MG63 (cell line): ENCODE data around the gene NDUFS5. TPM values are rescaled to one million over a fixed set of nuclear protein-coding genes. Genes with fewer than 3 reads are reported as not detected.
"Not testable (repeated sequence)": the region's sequence is repeated elsewhere in the genome, so short reads cannot be mapped to it uniquely, and the experiment has no call there.

Source experiments
- DNase-seq: peaks from one replicate; pipeline ENCODE4 v3.0.0-alpha.2; 2020
- H3K27me3 ChIP-seq: fragments of 250-450 bp; sonication (Bioruptor Pico); 2 replicates; pipeline ENCODE4 v1.5.1; 2020; ENCODE audit warnings: mild to moderate bottlenecking, moderate library complexity
- H3K36me3 ChIP-seq: fragments of 250-450 bp; sonication (Bioruptor Pico); 2 replicates; pipeline ENCODE4 v1.5.1; 2020; ENCODE audit warnings: mild to moderate bottlenecking, moderate library complexity
- H3K4me3 ChIP-seq: fragments of 250-450 bp; sonication (Bioruptor Pico); 2 replicates; pipeline ENCODE4 v1.5.1; 2020; ENCODE audit warnings: mild to moderate bottlenecking, moderate library complexity
- H3K9me3 ChIP-seq: fragments of 250-450 bp; sonication (Bioruptor Pico); 2 replicates; pipeline ENCODE4 v1.5.1; 2020; ENCODE audit warnings: mild to moderate bottlenecking, moderate library complexity
- total RNA-seq: library from RNA; depleted of rRNA; stranded (reverse); fragments of >200 nt; shearing (Covaris generic); gene quantifications from 2 replicates; pipeline ENCODE4 v1.2.3, GENCODE V29; 2014; ENCODE audit warnings: low replicate concordance; rRNA removed

The NDUFS5 gene
- 440 and 1,315 TPM in 2 replicates for total RNA-seq

GRCh38 chr1:39026051-39026865, at the start of gene NDUFS5:
Gene NDUFS5, plus strand, starts transcription at chr1:39026350. Its CDS starts 2,375 bp downstream, at chr1:39028725.
- DNase-seq: peak; percentile 96
- Histone ChIP-seq H3K27me3 (no peaks in the 10 kb centered on the region), H3K9me3 (no peaks in the 10 kb centered on the region), H3K36me3 (peaks cover 28% of the 10 kb centered on the region), H3K4me3 (peak within 1 kb of the TSS; percentile 82)

- DNase-seq, H3K4me3 ChIP-seq, H3K27me3 ChIP-seq, H3K9me3 ChIP-seq, H3K36me3 ChIP-seq: not testable (repeated sequence)
Measured at GRCh38 chr1:38977399-38978244, 48.5 kb upstream of the NDUFS5 start.

GRCh38 chr1:38978245-38978542, 48.0 kb upstream of the NDUFS5 start:
- H3K27me3 ChIP-seq, H3K4me3 ChIP-seq, H3K36me3 ChIP-seq, H3K9me3 ChIP-seq, DNase-seq: not testable (repeated sequence)

GRCh38 chr1:38979380-38979779, 46.8 kb upstream of the NDUFS5 start:
- H3K27me3 ChIP-seq, H3K4me3 ChIP-seq, H3K36me3 ChIP-seq: not testable (repeated sequence)

GRCh38 chr1:38989979-38990378, 36.2 kb upstream of the NDUFS5 start:
- peak overlapping the region; percentile 71; the same call in 1 of the 2 replicates for H3K4me3 ChIP-seq
- H3K27me3 ChIP-seq: no peaks in the 10 kb centered on the region
- no peaks in the 10 kb centered on the region for H3K9me3 ChIP-seq
- no peak for DNase-seq
- H3K36me3 ChIP-seq: peaks cover 25% of the 10 kb centered on the region

More at GRCh38 chr1:38979380-38979779, 46.8 kb upstream of the NDUFS5 start:
- not testable (repeated sequence) for DNase-seq, H3K9me3 ChIP-seq

- Histone ChIP-seq H3K9me3 (no peaks in the 10 kb centered on the region), H3K27me3 (no peaks in the 10 kb centered on the region), H3K36me3 (peaks cover 29% of the 10 kb centered on the region), H3K4me3 (peak overlapping the region; percentile 71)
- DNase-seq: no peak
Measured at GRCh38 chr1:38990386-38990737, 35.8 kb upstream of the NDUFS5 start.

GRCh38 chr1:38990738-38991637, 35.2 kb upstream of the NDUFS5 start, which contains the start of gene AKIRIN1:
Gene AKIRIN1, plus strand, starts transcription at chr1:38991276. Its CDS starts 105 bp downstream, at chr1:38991381.
- peaks cover 35% of the 10 kb centered on the region for H3K36me3 ChIP-seq
- H3K27me3 ChIP-seq: no peaks in the 10 kb centered on the region
- no peaks in the 10 kb centered on the region for H3K9me3 ChIP-seq
- peak within 1 kb of the TSS; percentile 71 for H3K4me3 ChIP-seq
- peak; percentile 99 for DNase-seq

- Histone ChIP-seq H3K36me3 (peaks cover 42% of the 10 kb centered on the region), H3K27me3 (no peaks in the 10 kb centered on the region), H3K4me3 (peak overlapping the region; percentile 71), H3K9me3 (no peaks in the 10 kb centered on the region)
- peak; percentile 43 for DNase-seq
Measured at GRCh38 chr1:38991638-38992411, 34.3 kb upstream of the NDUFS5 start.

- no peaks in the 10 kb centered on the region for H3K9me3 ChIP-seq
- no peak for DNase-seq
- H3K36me3 ChIP-seq: peaks cover 49% of the 10 kb centered on the region
- H3K4me3 ChIP-seq: peak overlapping the region; percentile 71
- H3K27me3 ChIP-seq: no peaks in the 10 kb centered on the region
Measured at GRCh38 chr1:38992412-38993111, 33.6 kb upstream of the NDUFS5 start.

- H3K36me3 ChIP-seq: peaks cover 65% of the 10 kb centered on the region
Measured at GRCh38 chr1:38994196-38994595, 32.0 kb upstream of the NDUFS5 start.

GRCh38 chr1:38997034-38997900, 28.9 kb upstream of the NDUFS5 start:
- DNase-seq: no peak
- H3K4me3 ChIP-seq: no peak overlapping the region
- H3K27me3 ChIP-seq: no peaks in the 10 kb centered on the region
- peaks cover 87% of the 10 kb centered on the region for H3K36me3 ChIP-seq
- H3K9me3 ChIP-seq: no peaks in the 10 kb centered on the region

More at GRCh38 chr1:38994196-38994595, 32.0 kb upstream of the NDUFS5 start:
- H3K9me3 ChIP-seq: no peaks in the 10 kb centered on the region
- H3K4me3 ChIP-seq: no peak overlapping the region
- no peak for DNase-seq
- H3K27me3 ChIP-seq: no peaks in the 10 kb centered on the region

GRCh38 chr1:38997901-38998190, 28.3 kb upstream of the NDUFS5 start:
- no peak for DNase-seq
- Histone ChIP-seq H3K4me3 (no peak overlapping the region), H3K36me3 (peaks cover 85% of the 10 kb centered on the region), H3K9me3 (no peaks in the 10 kb centered on the region), H3K27me3 (no peaks in the 10 kb centered on the region)

- no peak for DNase-seq
- no peaks in the 10 kb centered on the region for H3K27me3 ChIP-seq
- H3K36me3 ChIP-seq: peaks cover 87% of the 10 kb centered on the region
- H3K9me3 ChIP-seq: no peaks in the 10 kb centered on the region
- no peak overlapping the region for H3K4me3 ChIP-seq
Measured at GRCh38 chr1:39001516-39002421, 24.4 kb upstream of the NDUFS5 start.

- Histone ChIP-seq H3K9me3 (no peaks in the 10 kb centered on the region), H3K36me3 (peaks cover 86% of the 10 kb centered on the region), H3K27me3 (no peaks in the 10 kb centered on the region), H3K4me3 (no peak overlapping the region)
- no peak for DNase-seq
Measured at GRCh38 chr1:39003281-39003680, 22.9 kb upstream of the NDUFS5 start.
